Vagina (tissue), 2 donors: ENCODE measurements around the gene MSI1.

Experiments used
- CTCF ChIP-seq, 3 experiments: fragments of 450-650 bp in 2 of 3; fragments of 200-600 bp in 1 of 3; sonication (generic) in 1 of 3; IDR thresholded peaks; one replicate each; pipeline ENCODE4 v1.5.1; 2017 to 2019; ENCODE audit warnings: antibody characterized with exemption in 3 of 3, mild to moderate bottlenecking in 2 of 3, moderate library complexity in 2 of 3
- POLR2A ChIP-seq, 2 donors: fragments of 450-650 bp; IDR thresholded peaks; one replicate each; pipeline ENCODE4 v1.6.1; 2017; ENCODE audit warnings: antibody characterized with exemption in 2 of 2, mild to moderate bottlenecking in 2 of 2, moderate library complexity in 2 of 2
- POLR2AphosphoS5 ChIP-seq, 2 donors: sonication (generic); formaldehyde crosslinking; IDR thresholded peaks; one replicate each; pipeline ENCODE4 v1.9.0; 2017; ENCODE audit warnings: antibody characterized with exemption in 2 of 2, mild to moderate bottlenecking in 2 of 2, low read depth in 1 of 2; ENCODE audit not compliant: insufficient read depth in 1 of 2

- TF ChIP-seq CTCF (IDR thresholded peaks at IDR 0.05): peak; percentile 61 to 90 (median 88)
- no peak for TF ChIP-seq POLR2A (IDR thresholded peaks at IDR 0.05)
- peak in 1 of 2 donors; percentile 99 for TF ChIP-seq POLR2AphosphoS5 (IDR thresholded peaks at IDR 0.05; ENCODE audit: insufficient read depth in 1 of 2, low read depth in 1 of 2)
These were observed 66.8 kb downstream of the MSI1 start, which contains the start of gene SIRT4 for GRCh38 chr12:120301962-120302815.
